GM21381 (cell line): ENCODE data around the gene PITPNM1.
"Not testable (repeated sequence)": the region's sequence is repeated elsewhere in the genome, so short reads cannot be mapped to it uniquely, and the experiment has no call there.

Source experiments
- ATAC-seq: cut with Tn5 transposase; IDR thresholded peaks from one replicate; pipeline ENCODE4 v1.9.1; 2021; ENCODE audit warnings: mild to moderate bottlenecking, moderate library complexity; ENCODE audit not compliant: unreplicated experiment

Gene PITPNM1

GRCh38 chr11:67468456-67468758 lies 36.8 kb downstream of the PITPNM1 start:
- ATAC-seq, result no peak

- ATAC-seq, result no peak
Measured at GRCh38 chr11:67468056-67468455, 37.1 kb downstream of the PITPNM1 start.

- ATAC-seq, result no peak
Measured at GRCh38 chr11:67466962-67467771, 38.0 kb downstream of the PITPNM1 start.

DNA sequence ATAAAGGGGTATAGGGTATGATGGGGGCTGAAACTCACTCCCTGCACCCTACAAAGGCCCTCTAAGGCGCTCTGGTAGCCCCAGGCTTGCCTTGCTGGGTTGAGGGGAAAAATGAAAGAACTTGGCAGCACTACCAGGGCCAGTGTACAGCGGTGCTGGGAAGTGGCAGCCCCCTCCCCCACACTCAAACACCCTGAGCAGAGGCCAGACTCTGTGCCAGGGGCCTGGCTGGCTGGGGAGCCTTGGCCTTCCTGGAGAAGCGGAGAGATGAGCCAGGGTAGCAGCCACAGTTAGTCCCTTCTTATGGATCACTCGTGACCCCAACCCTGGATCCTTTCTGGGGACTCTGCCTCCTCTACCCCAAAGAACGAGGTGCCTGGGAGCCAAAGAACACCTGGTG lies 38.8 kb downstream of the PITPNM1 start:
- ATAC-seq, result no peak

DNA sequence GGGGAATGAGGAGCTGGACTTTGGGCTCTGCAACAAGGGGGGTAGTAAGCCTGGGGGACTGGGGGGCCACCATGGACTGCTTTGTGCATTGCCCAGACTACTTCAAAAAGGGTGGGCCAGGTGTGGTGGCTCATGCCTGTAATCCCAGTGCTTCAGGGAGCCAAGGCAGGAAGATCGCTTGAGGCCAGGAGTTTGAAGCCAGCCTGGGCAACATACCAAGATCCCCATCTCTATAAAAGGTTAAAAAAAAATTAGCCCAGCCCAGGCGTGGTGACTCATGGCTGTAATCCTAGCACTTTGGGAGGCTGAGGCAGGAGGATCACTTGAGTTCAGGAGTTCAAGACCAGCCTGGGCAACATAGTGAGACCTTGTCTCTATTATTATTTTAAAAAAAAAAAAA lies 39.6 kb downstream of the PITPNM1 start:
- ATAC-seq, result not testable (repeated sequence)

- no peak for ATAC-seq
Measured at GRCh38 chr11:67465189-67465510, 40.0 kb downstream of the PITPNM1 start.

DNA sequence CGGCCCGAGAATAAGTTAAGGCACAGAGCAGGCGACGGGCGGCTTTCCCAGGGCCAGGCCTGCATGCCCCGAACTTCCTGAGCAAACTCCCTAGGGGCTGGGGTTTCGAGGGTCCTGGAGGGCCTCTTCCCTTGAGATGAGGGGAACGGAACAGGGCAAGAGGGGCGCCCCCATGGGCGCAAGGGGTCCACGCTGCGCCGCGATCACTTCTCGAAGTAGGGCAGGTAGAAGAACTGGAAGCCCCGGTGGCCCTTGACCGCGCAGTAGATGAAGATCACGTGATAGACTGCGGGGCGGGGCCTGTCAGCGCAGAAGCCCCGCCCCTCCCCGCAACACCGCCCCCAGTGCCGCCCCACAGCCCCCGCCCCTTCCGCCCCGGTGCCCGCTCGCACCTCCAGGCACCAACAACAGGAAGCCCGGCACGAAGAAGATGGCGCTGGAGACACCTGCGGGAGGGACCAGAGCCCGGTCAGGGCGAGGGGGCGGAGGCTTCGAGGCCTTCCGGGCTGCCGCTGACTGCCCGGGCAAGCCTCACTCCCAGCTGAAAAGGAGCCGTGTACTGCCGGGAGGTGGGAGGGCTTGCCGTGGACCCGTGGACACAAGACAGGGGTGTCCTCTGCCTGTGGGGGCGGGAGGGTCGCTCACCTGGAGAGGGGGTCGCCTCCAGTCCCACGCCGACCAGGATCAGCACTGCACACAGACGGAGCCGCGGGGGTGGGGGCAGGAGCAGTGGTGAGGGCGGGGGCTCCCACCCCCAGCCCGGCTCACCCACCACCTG lies 40.6 kb downstream of the PITPNM1 start:
- ATAC-seq, result peak; percentile 56

GRCh38 chr11:67463680-67464410 lies 41.3 kb downstream of the PITPNM1 start:
- no peak for ATAC-seq

- no peak for ATAC-seq
Measured at GRCh38 chr11:67463186-67463585, 42.0 kb downstream of the PITPNM1 start.

DNA sequence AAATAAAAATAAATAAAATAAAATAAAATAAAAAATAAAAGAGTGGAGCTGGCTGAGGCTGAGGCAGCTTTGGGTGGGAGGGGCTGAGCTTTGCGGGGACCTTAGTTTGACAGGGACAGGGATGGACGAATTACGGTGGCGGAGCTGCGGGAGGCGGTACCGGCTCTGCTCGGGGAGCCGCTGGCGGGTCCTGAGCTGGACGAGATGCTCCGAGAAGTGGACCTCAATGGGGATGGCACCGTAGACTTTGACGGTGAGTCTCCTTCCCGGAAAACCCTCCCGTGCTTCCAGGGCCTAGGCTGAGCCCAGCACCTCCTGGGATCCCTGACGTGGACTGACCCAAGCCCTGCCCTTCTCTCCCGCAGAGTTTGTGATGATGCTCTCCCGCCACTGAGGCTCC lies 46.9 kb downstream of the PITPNM1 start:
- ATAC-seq, result no peak

- ATAC-seq, result no peak
Measured at GRCh38 chr11:67457453-67457852, 47.7 kb downstream of the PITPNM1 start.

DNA sequence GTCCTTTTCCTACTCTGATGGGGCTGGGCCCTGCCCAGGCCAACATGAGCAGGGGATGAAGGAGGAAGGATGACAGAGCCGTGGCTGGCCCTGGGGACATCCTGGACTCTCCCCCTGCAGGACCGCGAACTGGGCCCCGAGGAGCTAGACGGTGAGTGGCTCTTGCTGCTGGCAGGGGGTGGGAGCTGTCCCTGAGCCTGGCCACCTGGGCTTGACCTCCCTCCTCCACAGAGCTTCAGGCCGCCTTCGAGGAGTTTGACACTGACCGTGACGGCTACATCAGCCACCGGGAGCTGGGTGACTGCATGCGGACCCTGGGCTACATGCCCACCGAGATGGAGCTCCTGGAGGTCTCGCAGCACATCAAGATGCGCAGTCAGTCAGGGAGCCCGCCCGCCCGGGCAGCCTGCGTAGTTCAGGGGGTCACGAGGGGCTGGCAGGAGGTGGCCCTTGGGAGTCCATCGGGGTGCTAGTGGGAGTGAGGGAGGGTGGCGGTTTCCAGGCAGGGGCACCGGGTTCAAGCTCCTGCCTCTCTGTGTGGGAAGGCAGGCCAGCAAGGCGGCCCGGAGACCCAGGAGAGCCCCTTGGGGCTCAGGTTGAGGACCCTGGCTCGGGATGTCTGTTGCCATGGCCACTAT lies 49.0 kb downstream of the PITPNM1 start:
- no peak for ATAC-seq

GRCh38 chr11:67455054-67455453 lies 50.1 kb downstream of the PITPNM1 start, which contains the start of gene CABP4:
TSS of gene CABP4 (plus strand) at chr11:67455354. CDS start at chr11:67455424, 70 bp downstream.
- ATAC-seq, result no peak

GRCh38 chr11:67453816-67454732 lies 51.1 kb downstream of the PITPNM1 start:
- no peak for ATAC-seq

GRCh38 chr11:67452141-67452952 lies 52.8 kb downstream of the PITPNM1 start, which contains the start of gene GPR152:
TSS of gene GPR152 (minus strand) at chr11:67452729. CDS start at chr11:67452724, 5 bp downstream.
- no peak for ATAC-seq

DNA sequence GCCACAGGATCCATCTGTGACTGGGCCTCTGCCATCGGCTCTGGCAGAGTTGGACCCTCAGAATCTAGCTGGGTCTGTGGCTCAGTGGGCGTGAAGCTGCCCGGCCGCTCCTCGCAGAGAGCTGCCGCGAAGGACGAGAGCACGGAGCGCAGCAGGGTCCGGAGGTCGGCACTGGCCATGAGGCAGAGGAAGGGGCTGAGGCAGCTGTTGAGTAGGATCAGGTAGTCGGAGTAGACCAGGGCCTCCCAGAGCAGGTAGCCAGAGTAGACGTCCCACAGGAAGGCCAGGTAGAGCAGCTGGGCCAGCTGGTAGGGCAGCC lies 53.5 kb downstream of the PITPNM1 start:
- no peak for ATAC-seq

GRCh38 chr11:67450796-67451657 lies 54.1 kb downstream of the PITPNM1 start:
- ATAC-seq, result no peak

DNA sequence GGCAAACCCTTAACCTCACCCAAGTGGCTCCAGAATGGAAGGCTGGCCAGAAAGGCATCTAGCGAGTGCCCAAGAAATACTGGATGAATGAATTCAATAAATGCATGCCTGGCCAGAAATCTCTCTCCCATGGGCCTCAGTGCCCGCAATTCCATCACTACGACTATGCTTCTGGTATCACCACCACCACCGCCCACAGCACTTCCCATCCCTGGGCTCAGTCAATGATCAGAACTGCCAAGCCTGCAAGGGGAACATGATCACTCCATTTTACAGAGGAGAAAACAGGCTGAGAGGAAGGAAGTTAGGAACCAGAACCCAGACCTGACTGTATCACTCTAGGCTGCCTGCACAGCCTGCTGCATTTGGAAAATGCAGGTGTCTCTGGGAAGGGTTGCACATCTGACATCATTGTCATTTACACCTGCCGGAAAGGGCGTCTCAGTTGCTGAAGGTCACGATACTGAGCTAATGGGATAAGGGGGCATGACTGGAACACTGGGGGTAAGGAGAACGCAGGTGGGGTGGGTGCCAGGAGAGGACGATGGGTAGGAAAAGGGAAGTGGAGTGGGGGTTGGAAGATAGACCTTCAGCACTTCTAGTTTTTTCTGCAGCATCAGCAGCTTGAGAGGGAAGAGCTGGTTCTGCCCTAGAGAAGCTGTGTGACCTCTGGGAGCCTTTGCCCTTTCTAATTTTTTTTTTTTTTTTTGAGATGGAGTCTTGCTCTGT lies 55.9 kb downstream of the PITPNM1 start:
- ATAC-seq, result no peak
